NCI-H2227 (cell line): ENCODE measurements around the gene ZNF202.
"Not testable (repeated sequence)": the region's sequence is repeated elsewhere in the genome, so short reads cannot be mapped to it uniquely, and the experiment has no call there.

Experiments used
- DNase-seq: peaks from one replicate; lab custom pipeline; 2025; ENCODE audit not compliant: unreplicated experiment; lab: John Stamatoyannopoulos, UW

ZNF202 gene

DNA sequence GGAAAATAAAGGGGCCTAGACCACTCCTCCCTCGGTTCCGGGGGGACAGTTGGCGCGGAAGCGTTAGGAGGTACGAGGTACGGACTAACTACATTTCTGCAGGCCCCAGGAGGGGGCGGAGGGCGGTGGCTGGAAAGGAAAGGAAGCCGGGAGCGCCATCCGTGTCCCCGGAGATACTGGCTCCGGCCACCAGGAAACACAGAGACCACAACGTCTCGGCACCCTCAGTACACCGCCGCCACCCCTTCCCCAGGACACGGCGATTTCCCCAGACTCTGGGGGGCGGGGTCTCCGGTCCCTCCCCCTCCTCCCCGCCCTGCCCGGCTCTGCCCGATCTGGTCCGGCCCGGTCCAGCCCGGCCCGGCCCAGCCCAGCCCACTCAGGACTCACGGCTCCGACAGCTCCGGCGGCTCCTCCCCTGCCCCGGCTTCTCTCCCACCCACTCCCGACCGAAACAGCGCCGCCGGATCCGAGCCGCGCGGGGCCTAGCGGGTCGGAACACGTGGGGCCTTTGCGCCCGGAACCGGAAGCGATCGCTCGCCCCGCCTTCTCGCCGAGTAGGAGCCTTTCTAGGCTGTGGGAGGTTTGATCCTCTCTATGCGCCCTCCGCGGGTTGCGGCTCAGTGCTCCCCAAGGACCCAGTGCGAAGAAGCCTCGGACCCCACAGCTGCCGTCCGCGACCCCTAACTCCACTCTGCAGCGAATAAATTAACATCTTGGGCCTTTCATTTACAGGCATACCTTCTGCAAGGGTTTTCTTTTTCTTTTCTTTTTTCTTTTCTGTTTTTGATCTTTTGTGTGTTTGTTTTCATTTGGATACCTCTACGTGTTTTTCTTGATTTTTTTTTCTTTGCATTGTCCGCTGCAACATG, at the start of gene ZNF202:
ZNF202 (minus strand) TSS at position 502 of the 872 bp plus-strand sequence. CDS start 10,772 bp downstream, outside the sequence.
- DNase-seq, result peak; percentile 91

DNA sequence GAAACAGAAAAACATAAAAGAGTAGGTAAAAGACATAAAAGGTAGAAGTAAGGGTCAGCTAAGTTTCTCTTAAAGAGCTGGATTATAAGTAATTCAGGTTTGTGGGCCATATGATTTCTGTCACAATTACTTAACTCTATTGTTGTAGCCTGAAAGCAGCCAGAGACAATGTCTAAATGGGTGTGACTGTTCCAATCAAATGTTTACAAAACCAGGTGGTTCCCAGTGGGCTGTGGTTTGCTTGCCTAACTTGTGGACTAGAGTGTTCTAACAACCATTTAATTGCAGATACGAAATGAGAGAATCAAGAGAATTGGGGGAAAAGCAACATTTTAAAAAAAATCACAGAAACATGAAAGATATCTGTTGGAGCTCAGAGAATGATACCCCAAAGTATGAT, 42.1 kb upstream of the ZNF202 start:
- no peak for DNase-seq

DNA sequence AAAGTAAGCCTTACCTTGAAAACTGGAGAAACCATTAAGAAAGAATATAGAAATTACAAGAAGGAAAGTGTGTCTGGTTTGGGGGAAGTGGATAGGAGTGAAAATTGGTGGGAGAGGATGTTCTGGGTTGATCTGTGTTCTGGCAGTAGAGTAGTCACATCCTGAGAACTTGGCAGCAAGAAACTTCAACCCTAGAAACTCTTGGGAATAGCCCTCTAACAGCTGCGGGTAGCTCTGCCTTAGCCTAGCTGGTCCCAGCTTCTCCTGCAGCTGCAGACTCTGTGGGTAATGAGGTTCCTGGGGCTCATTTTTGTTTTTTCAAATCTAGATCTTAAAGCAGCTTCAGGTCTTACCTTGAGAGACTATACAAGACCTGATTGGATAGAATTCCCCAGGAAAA, 37.1 kb upstream of the ZNF202 start:
- no peak for DNase-seq

DNA sequence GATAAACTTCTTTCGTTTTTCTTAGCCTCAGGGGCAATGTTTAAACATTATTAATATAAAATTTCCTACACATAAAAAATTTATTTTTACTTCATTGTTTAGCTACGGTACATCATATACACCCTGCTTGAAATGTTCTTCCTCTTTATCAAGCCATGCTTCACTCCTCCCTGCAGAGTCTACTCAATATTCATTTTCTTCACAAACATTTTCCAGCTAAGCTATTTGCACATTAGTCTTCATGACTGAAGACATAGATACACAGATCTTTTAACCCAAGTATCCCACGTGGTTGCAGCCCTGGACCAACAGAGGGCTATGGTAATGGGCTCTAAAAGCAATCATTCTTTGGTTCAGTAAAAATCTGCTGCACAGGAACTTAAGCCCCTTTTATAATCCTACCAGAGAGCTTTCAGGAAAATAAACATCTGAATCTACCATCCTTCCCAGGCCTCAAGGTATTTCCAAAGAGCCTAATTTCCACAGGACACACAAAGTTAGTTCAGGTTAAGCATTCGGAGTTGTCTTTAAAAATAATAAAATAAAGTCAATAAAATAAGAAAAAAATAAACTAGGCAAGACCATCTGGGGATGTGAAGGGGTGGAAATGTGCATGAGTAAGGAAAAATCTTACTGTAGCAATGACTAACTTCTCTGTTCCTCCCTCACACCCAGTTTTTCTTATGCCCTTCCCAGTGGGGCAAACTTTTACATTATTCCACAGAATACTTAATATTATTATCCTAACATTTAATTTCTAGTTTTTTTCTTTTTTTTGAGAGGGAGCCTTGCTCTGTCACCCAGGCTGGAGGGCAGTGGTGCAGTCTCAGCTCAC, 34.5 kb upstream of the ZNF202 start:
- DNase-seq, result no peak

DNA sequence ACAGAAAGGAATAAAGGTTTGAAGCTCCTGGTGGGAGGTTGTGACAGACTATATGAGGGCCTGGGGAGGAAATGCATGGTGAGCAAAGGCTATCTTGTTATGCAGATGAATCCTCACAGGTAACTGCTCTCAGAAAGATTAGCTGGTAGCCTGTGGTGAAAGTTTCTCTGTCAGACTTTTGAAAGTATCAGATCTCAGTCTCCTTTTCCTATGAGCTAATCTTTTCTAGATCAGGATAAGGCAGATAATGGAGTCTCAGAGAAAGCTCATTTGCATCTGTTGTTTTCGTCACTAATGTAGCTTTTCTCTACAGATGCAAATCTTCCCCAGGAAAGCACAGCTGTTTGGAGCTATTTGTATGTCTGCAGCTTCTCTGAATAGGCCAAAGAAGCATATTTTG, 33.8 kb upstream of the ZNF202 start:
- DNase-seq, result no peak

DNA sequence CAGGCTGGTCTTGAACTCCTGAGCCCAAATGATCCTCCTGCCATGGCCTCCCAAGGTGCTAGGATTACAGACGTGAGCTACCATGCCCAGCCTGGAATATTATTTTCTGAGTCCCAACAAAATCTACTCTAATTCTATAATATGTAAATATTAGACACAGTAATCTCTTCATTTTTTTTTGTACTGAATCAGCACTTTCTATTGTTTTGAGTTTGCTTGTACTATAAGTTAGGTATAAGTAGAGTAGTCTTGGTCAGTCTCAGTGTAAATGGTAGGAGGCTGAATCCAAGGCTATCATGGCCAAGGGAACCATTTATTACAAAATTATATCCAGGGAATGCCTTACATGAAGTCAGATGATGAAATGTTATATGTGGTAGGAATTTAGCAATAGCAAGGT, 32.5 kb upstream of the ZNF202 start:
- no peak for DNase-seq

DNA sequence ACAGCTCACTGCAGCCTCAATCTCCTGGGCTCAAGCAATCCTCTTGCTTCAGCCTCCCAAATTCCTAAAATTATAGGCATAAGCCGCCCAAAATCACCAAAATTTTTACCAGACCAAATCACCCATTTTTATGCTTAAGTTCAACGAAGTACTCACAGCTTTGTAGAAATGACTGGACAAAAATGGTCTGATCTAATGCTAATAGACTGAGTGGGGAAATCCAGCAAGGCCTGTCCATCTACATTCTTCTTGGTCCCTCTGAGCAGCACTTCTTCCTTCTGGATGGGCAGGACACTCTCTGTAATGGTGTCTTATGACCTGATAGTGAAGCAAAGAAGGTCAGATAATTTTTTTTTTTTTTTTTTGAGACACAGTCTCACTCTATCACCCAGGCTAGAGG, 31.6 kb upstream of the ZNF202 start:
- no peak for DNase-seq

DNA sequence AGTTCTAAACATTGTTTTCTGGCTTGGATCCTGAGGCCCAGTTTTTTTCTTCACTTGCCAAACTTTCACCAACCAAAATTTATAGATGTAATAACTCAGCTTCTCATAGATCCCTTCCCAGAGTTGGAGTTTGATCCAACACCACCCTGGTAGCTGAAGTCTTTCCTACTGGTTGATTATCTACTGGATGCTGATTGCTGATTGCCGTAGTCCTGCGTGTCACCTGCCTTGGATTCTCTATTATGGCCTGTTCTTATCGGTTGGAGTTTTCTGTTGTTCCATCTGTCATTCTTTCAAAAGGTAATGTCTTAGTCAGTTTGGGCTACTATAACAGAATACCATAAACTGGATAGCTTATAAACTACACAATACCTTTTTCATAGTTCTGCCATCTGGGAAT, 30.2 kb upstream of the ZNF202 start:
- no peak for DNase-seq

DNA sequence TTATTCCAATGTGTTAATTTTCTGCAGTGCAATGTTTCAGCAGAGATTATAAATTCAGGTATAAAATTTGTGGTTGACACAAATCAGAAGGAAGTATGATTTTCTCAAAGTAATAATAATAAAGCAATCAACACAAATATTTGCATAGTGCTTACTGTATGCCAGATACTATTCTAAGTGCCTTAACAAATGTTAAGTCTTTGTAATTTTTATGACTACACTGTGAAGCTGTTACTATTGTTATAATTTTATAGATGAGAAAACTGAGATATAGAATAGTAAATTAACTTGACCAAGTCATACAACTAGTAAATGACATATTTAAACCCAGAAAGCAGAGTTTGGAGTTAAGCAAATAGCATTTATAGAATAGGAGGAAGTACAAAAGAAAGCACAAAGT, 29.3 kb upstream of the ZNF202 start:
- DNase-seq, result no peak

DNA sequence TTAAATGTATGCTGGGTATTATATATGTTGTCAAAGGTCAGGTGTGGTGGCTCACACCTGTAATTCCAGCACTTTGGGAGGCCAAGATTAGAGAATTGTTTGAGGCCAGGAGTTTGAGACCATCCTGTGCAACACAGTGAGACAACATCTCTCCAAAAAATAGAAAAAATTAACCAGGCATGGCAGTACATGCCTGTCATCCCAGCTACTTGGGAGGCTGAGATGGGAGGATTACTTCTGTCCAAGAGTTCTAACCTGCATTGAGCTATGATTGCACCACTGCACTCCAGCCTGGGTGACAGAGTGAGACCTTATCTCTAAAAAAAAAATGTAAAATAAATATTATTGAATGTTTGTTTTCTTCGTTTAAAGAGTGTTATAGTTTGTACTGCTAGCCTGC, 24.1 kb upstream of the ZNF202 start:
- no peak for DNase-seq

DNA sequence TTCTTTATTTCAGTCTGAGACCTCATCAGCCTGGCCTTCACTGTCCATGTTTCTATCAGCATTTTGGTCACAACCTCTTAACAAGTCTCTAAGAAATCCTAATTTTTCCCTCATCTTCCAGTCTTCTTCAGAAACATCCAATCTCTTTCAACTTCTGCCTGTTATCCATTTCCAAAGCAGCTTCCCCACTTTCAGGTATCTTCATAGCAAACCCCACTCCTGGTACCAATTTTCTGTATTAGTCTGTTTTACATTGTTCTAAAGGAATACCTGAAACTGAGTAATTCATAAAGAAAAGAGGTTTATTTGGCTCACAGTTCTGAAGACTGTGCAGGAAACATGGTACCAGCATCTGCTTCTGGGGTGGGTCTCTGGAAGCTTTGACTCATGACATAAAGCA, 21.0 kb upstream of the ZNF202 start:
- no peak for DNase-seq

DNA sequence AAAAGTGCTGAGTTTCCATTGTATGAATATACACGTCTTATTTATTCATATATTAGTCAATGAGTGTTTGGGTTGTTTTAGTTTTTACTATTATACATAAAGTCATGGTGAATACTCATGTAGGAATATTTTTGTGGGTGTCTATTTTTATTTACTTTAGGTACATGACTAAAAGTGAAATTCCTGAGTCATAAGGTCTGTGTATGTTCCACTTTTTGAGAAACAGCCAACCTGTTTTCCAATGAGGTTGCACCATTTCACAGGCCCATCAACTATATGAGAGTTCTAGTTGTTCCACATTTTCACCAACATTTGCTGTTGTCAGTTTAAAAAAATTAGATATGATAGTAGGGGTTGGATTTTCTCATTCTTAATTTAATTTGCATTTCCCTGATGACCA, 19.4 kb upstream of the ZNF202 start:
- DNase-seq, result no peak

DNA sequence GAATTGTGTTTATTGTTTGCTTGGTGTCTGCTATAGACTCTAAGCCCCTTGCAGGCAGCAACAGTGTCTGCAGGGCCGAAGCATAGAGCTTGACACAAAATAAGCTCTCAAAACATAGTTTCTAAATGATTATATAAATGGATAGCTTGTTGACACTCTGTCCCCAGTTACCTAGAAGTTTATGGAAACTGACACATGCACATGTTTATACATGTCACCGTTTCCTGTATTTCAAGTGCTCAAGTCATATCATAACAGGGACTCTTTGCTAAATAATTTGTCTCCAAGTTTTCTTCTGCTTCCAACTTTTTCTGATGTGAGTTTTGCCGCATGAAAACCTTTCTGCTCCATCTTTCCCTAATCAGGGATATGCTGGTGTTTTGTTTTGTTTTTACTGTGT, 16.5 kb upstream of the ZNF202 start:
- DNase-seq, result no peak

DNA sequence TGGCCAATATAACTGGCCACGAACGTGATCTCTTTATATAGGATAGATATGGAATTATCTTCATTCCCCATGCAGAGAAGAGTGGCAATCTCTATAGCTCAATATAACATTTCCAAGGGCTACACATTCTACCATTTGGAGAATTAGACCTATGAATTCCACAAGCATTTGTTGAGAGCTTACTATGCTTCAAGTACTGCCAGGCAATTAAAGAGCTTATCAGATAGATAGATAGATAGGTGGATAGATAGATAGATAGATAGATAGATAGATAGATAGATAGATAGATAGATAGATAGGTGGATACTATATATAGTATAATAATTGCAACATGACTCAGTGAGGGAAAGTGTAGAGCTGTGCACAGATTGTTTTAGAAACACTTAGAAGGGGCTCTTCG, 14.4 kb upstream of the ZNF202 start:
- no peak for DNase-seq

DNA sequence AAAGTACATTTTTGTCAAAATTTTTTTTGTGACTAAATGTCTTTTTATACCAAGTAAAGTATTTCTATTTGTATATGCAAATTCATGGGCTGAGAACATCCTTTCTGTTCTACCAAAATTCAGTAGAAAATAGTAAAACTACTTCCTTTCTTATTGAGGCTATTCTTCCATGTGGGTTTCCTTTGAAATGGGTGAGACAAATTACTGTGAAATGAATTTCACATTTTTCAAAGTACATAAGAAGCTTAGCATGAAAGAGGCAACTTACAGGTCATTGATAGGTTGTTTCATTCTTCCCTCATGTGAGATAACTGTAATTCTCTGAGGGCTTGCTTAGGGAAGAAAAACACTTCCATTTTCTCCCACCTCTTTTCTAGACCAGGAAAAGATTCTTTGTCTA, 13.9 kb upstream of the ZNF202 start:
- no peak for DNase-seq

DNA sequence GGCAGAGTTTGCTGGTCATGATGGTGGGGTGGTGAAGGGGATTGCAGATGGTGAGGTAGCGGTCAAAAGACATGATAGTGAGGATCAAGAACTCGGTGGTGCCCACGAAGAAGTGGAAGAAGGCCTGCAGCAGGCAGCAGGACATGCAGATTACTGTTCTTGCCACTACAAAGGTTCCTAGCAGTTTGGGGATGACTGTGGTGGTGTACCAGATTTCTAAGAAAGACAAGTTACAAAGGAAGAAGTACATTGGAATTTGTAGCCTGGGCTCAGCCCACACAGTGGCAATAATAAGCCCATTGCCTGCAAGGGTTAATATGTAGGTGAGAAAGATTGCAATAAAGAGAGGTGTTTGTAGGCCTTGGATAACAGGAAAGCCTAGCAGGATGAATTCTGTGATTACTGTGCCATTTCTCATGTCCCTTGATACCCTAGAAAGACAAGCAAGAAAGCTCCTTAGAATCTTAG, 12.7 kb upstream of the ZNF202 start, which contains the start of gene OR6X1:
OR6X1 (minus strand) TSS at position 418 of the 468 bp plus-strand sequence; CDS start at position 418, 0 bp downstream.
- no peak for DNase-seq

DNA sequence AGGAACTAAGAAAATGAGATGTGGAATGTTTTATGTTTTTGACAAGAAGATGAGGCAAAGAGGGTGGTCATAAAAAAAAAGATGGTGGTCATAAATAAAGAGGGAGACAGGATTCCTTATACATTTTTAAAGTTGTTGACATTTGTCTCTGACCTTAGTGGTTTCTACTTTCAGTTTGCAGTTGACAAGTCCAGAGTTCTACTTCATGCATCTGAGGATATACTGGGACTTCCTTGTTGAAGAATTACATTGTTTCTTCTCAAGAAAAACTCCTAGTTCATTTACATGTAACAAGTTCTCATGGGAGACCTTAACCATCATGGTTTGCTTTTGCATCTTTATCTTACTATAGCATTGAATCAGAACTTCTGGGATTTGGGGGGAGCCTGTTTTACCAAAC, 11.7 kb upstream of the ZNF202 start:
- DNase-seq, result no peak

DNA sequence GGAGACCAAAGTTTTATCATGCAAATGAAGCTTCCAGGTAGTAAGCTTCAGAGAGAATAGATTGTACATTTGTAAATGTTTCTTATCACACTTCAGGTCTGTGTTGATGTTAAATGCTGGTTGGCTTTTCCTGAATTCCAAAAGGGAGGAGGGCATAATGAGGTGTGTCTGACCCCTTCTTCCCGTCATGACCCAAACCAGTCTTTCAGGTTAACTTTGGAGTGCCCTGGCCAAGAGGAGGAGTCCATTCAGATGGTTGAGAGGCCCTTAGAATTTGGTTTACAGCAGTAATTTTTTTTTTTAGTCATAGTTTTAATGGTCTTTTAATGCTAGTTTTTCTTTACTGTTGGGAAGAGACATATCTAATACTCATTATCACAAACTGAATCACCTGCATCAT, 10.3 kb upstream of the ZNF202 start:
- no peak for DNase-seq

DNA sequence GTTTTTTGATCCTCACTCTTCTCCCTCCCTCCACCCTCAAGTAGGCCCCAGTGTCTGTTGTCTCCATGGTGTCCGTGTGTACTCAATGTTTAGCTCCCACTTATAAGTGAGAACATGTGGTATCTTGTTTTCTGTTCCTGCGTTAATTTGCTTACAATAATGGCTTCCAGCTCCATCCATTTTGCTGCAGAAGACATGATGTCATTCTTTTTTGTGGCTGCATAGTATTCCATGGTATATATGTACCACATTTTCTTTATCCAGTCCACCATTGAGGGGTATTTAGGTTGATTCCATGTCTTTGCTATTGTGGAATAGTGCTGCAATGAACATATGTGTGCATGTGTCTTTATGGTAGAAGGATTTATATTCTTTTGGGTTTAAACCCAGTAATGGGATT, 6.9 kb upstream of the ZNF202 start:
- not testable (repeated sequence) for DNase-seq

DNA sequence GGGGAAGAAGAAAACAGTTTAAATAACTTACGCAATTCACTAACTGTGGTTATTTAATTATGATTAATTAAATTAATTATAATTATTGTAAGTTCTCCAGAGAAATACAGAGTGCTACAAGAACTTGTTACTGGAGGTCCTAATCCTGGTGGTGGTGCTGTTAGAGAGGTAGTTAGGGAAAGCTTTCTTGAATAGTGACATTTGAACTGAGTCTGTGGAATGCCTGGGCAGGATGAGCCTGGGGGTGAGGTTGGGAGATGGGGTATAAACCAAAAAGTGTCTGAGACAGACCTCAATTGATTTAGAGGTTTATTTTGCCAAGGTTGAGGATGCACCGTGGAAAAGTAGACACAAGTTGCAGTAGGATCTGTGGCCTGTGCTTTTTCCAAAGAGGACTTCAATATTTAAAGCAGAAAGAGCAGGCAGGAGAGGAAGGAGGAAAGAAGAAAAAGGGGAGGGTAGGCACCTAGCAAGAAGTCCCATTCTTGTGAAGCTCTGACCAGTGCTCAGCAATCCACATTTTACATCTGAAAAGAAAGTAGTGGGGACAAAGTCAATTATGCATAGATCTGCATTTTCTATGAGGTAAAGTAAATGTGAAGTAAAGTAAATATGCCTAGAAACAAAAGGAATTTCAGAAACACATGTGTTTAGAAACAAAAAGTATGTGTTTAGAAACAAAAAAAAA, 4.4 kb upstream of the ZNF202 start:
- no peak for DNase-seq

DNA sequence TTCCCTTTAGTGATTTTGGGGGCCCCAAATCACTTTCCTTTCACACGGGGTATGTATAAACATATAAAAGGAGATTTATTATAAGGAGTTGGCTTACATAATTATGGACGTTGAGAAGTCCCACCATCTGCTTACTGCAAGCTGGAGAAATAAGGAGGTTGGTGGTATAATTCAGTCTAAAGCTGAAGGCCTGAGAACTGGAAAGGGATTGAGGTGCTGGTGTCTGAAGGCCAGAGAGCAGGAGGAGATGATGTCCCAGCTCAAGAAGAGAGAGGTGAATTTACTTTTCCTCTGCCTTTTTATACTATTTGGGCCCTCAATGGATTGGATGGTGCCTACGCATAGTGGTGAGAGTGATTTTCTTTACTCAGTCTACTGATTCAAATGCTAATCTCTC, 1.3 kb upstream of the ZNF202 start:
- DNase-seq, result peak; percentile 1
